Measurements from ENCODE around the gene TJAP1. TPM values are rescaled to one million over a fixed set of nuclear protein-coding genes. Genes with fewer than 3 reads are reported as not detected.

The TJAP1 gene
- total RNA-seq, 1 experiment from 2014 or later: 78.9 TPM

GRCh38 chr6:43499028-43499815 is 21.9 kb downstream of the TJAP1 start:
- DNase-seq (ENCODE audit: unreplicated experiment): no peak
- H3K4me1 Mint-ChIP-seq (ENCODE audit: insufficient read depth, unreplicated experiment): peaks cover 28% of the 10 kb centered on the region
- no peak for TF ChIP-seq CTCF (IDR thresholded peaks at IDR 0.05; ENCODE audit: unreplicated experiment)
- POLR2A ChIA-PET: interaction anchor here (9.6 kb wide), 1 partner anchor 19 kb away, joined by 209 read pairs; the partner anchor contains the start of gene TJAP1
- H3K4me3 Mint-ChIP-seq (ENCODE audit: unreplicated experiment): no peak overlapping the region
- TSS peak; percentile 9 for BruUV-seq (replicated peaks)
- H3K27ac Mint-ChIP-seq (ENCODE audit: low read depth, unreplicated experiment): no peak overlapping the region
- CTCF ChIA-PET: interaction anchor here (1.5 to 9.0 kb wide), 3 partner anchors 6 to 44 kb away, joined by 4 to 102 read pairs (median 93); partner anchors contain the start of genes DLK2 and TJAP1
- peaks cover 84% of the 10 kb centered on the region for H3K36me3 Mint-ChIP-seq (ENCODE audit: insufficient read depth, unreplicated experiment)
- no peaks in the 10 kb centered on the region for H3K9me3 Mint-ChIP-seq (ENCODE audit: unreplicated experiment)
- H3K27me3 Mint-ChIP-seq (ENCODE audit: insufficient read depth, unreplicated experiment): no peaks in the 10 kb centered on the region
- intact Hi-C loops (cut with micrococcal nuclease): loop anchor here (5.0 kb wide), 2 partner anchors 132 to 597 kb away; partner anchors contain the start of gene ZNF318

- Mint-ChIP-seq H3K27me3 (ENCODE audit: insufficient read depth, unreplicated experiment) (no peaks in the 10 kb centered on the region), H3K4me3 (ENCODE audit: unreplicated experiment) (no peak overlapping the region), H3K4me1 (ENCODE audit: insufficient read depth, unreplicated experiment) (peaks cover 13% of the 10 kb centered on the region), H3K36me3 (ENCODE audit: insufficient read depth, unreplicated experiment) (peaks cover 88% of the 10 kb centered on the region), H3K9me3 (ENCODE audit: unreplicated experiment) (no peaks in the 10 kb centered on the region), H3K27ac (ENCODE audit: low read depth, unreplicated experiment) (no peak overlapping the region)
- ChIA-PET POLR2A (interaction anchor here (0.6 kb wide), 2 partner anchors 16 to 235 kb away, joined by 3 to 4 read pairs; partner anchors contain the start of genes POLR1C and YIPF3), CTCF (interaction anchor here (0.6 to 1.9 kb wide), 11 partner anchors 13 to 167 kb away, joined by 3 to 11 read pairs (median 3); partner anchors contain the start of genes POLR1C, YIPF3 and ZNF318)
- BruUV-seq (replicated peaks): no TSS peak
- no peak for DNase-seq (ENCODE audit: unreplicated experiment)
- intact Hi-C loops (cut with micrococcal nuclease): no loop called here
- TF ChIP-seq CTCF (IDR thresholded peaks at IDR 0.05; ENCODE audit: unreplicated experiment): no peak
These were observed 23.6 kb downstream of the TJAP1 start for GRCh38 chr6:43500921-43501320.

- Mint-ChIP-seq H3K4me1 (ENCODE audit: insufficient read depth, unreplicated experiment) (peaks cover 6% of the 10 kb centered on the region), H3K36me3 (ENCODE audit: insufficient read depth, unreplicated experiment) (peaks cover 82% of the 10 kb centered on the region), H3K4me3 (ENCODE audit: unreplicated experiment) (no peak overlapping the region), H3K9me3 (ENCODE audit: unreplicated experiment) (no peaks in the 10 kb centered on the region), H3K27ac (ENCODE audit: low read depth, unreplicated experiment) (no peak overlapping the region), H3K27me3 (ENCODE audit: insufficient read depth, unreplicated experiment) (no peaks in the 10 kb centered on the region)
- POLR2A ChIA-PET: interaction anchor here (1.0 to 1.4 kb wide), 3 partner anchors 7 to 15 kb away, joined by 3 to 4 read pairs (median 3); partner anchors contain the start of gene LRRC73
- no TSS peak for BruUV-seq (replicated peaks)
- TF ChIP-seq CTCF (IDR thresholded peaks at IDR 0.05; ENCODE audit: unreplicated experiment): no peak
- intact Hi-C loops (cut with micrococcal nuclease): no loop called here
- no peak for DNase-seq (ENCODE audit: unreplicated experiment)
- CTCF ChIA-PET: interaction anchor here (0.6 to 6.4 kb wide), 4 partner anchors 8 to 241 kb away, joined by 3 to 93 read pairs (median 4); no protein-coding TSS in a partner anchor
These were observed 25.3 kb downstream of the TJAP1 start for GRCh38 chr6:43502666-43503065.

- POLR2A ChIA-PET: interaction anchor here (1.1 to 1.4 kb wide), 3 partner anchors 10 to 56 kb away, joined by 3 to 4 read pairs (median 3); no protein-coding TSS in a partner anchor
- TF ChIP-seq CTCF (IDR thresholded peaks at IDR 0.05; ENCODE audit: unreplicated experiment): no peak
- Mint-ChIP-seq H3K27me3 (ENCODE audit: insufficient read depth, unreplicated experiment) (no peaks in the 10 kb centered on the region), H3K4me1 (ENCODE audit: insufficient read depth, unreplicated experiment) (peaks cover 6% of the 10 kb centered on the region), H3K4me3 (ENCODE audit: unreplicated experiment) (no peak overlapping the region), H3K9me3 (ENCODE audit: unreplicated experiment) (no peaks in the 10 kb centered on the region), H3K36me3 (ENCODE audit: insufficient read depth, unreplicated experiment) (peaks cover 75% of the 10 kb centered on the region), H3K27ac (ENCODE audit: low read depth, unreplicated experiment) (no peak overlapping the region)
- no peak for DNase-seq (ENCODE audit: unreplicated experiment)
- CTCF ChIA-PET: interaction anchor here (0.6 to 6.4 kb wide), 7 partner anchors 9 to 241 kb away, joined by 3 to 93 read pairs (median 4); no protein-coding TSS in a partner anchor
- intact Hi-C loops (cut with micrococcal nuclease): no loop called here
- no TSS peak for BruUV-seq (replicated peaks)
These were observed 26.1 kb downstream of the TJAP1 start for GRCh38 chr6:43503443-43503842.
